Heart left ventricle (tissue), 16 donors: ENCODE measurements around the gene SEC22A. TPM values are rescaled to one million over a fixed set of nuclear protein-coding genes. Genes with fewer than 3 reads are reported as not detected.
A peak's percentile ranks its signal among the peaks of the same experiment; 100 is the strongest.

Source experiments
- ATAC-seq, 4 donors: fragments of 200-7000 bp; cut with Tn5 transposase; one replicate each; pipeline ENCODE4 v1.9.1; 2020 to 2022; ENCODE audit warnings: moderate library complexity in 4 of 4, mild to moderate bottlenecking in 3 of 4, moderate number of reproducible peaks in 1 of 4
- DNase-seq, 5 donors: peaks; one replicate each; pipeline ENCODE4 v3.0.0-alpha.2; 2020
- H3K27ac ChIP-seq, 12 donors: fragments of 200-600 bp; sonication (generic) in 4 of 12; one replicate each; pipeline versions ENCODE4 v1.5.0 to v1.8.0; 2016 to 2022; ENCODE audit warnings: mild to moderate bottlenecking in 2 of 12
- H3K27me3 ChIP-seq, 9 donors: fragments of 200-600 bp; sonication (generic) in 2 of 9; one replicate each; pipeline versions ENCODE4 v1.5.1 to v1.8.0; 2016 to 2022; ENCODE audit warnings: mild to moderate bottlenecking in 3 of 9
- H3K36me3 ChIP-seq, 9 donors: fragments of 200-600 bp; sonication (generic) in 2 of 9; one replicate each; pipeline versions ENCODE4 v1.5.0 to v1.8.0; 2018 to 2022; ENCODE audit warnings: mild to moderate bottlenecking in 2 of 9
- H3K4me1 ChIP-seq, 12 donors: fragments of 200-600 bp; sonication (generic) in 4 of 12; one replicate each; pipeline versions ENCODE4 v1.5.0 to v1.8.0; 2016 to 2022; ENCODE audit warnings: mild to moderate bottlenecking in 3 of 12
- H3K4me3 ChIP-seq, 12 donors: fragments of 200-600 bp; sonication (generic) in 4 of 12; one replicate each; pipeline versions ENCODE4 v1.5.0 to v1.8.0; 2017 to 2022; ENCODE audit warnings: mild to moderate bottlenecking in 9 of 12, moderate library complexity in 4 of 12
- H3K9me3 ChIP-seq, 12 donors: fragments of 200-600 bp; sonication (generic) in 4 of 12; one replicate each; pipeline versions ENCODE4 v1.5.0 to v1.8.0; 2016 to 2022; ENCODE audit warnings: mild to moderate bottlenecking in 1 of 12
- CTCF ChIP-seq, 12 donors: fragments of 200-600 bp; sonication (generic) in 4 of 12; IDR thresholded peaks; one replicate each; pipeline versions ENCODE4 v1.5.0 to v1.8.0; 2018 to 2022; ENCODE audit warnings: antibody characterized with exemption in 12 of 12, mild to moderate bottlenecking in 5 of 12
- POLR2A ChIP-seq, 2 donors: fragments of 450-650 bp; IDR thresholded peaks; one replicate each; pipeline ENCODE4 v1.6.1; 2017; ENCODE audit warnings: antibody characterized with exemption in 2 of 2, mild to moderate bottlenecking in 2 of 2, moderate library complexity in 2 of 2
- WGBS, 4 donors: extraction: QIAGEN DNeasy Blood & Tissue Kit in 2 of 4; methylation state at CpG; one replicate each; pipeline versions ENCODE4 v1.1.5 to v1.1.7; 2013 to 2018; 5-methylcytosine and 5-hydroxymethylcytosine counted together
- intact Hi-C, 10 donors: fragments of 100-400 bp; cut with DNase I; formaldehyde crosslinking; loops; one replicate each; pipeline versions ENCODE4 v1.11.1 to v1.14.2; 2022
- polyA plus RNA-seq, 2 donors: library from polyadenylated mRNA; stranded (reverse); fragments of 200-250 nt; gene quantifications; one replicate each; pipeline ENCODE4 v1.2.3, GENCODE V29; 2013
- total RNA-seq, 9 donors: library from RNA; depleted of rRNA in 2 of 9; stranded (reverse); fragments of >200 nt in 2 of 9; fragmentation: NEBNext Ultra II Directional in 3 of 9; extraction: Animal tissue kit (Norgen Biotek cat#: 25700) in 3 of 9; gene quantifications; one replicate each; pipeline versions ENCODE4 v1.1.0 to v1.2.4, GENCODE V29; 2016 to 2023
- donor health status: ischemic (EF 13 %, LVEDD 7.1; RV severe dilation, severe dysfunction).
- donor health status: healthy with polysubstance abuse.
- donor health status: DM: no; HTN: yes; CAD: no.
- donor health status: DM: no; HTN: no; CAD: no.
- donor health status: ischemic (EF 25% LVEDD 6.9; RV normal size, moderate dysfunction).
- donor health status: ischemic (EF 25% LVEDD 5.7; RV mildly dilated, moderate dysfunction).
- donor health status: healthy.
- donor health status: DM: yes; HTN: yes; CAD: no.
- donor health status: ischemic (EF 35%, LVEDD 5.7; RV mildly dilated, moderate dysfunction).
- donor health status: nonischemic (EF 11% LVEDD 7.7; RV severe dilation, severe dysfunction).
- donor health status: DM: yes; HTN: yes; CAD: no.
- donor health status: PGD.
- donor health status: ischemic (EF 29% LVEDD 5.4; RV normal size, mild dysfunction).
- donor health status: nonischemic (EF 23%, LVEDD 6.1; RV moderate dilation, normal function).

The SEC22A gene
- total and polyA plus RNA-seq, 11 donors: 2.2 to 27.0 (median 10.0) TPM

- intact Hi-C loops: no loop called here
- peaks cover 0 to 2% (median 0%) of the 10 kb centered on the region in 12 donors for H3K9me3 ChIP-seq
- no peak overlapping the region for H3K4me3 ChIP-seq
- no peak overlapping the region for H3K27ac ChIP-seq
- DNase-seq (no peak), ATAC-seq (no peak)
- H3K27me3 ChIP-seq: no peaks in the 10 kb centered on the region
- H3K4me1 ChIP-seq: peaks cover 0 to 12% (median 0%) of the 10 kb centered on the region in 12 donors
- H3K36me3 ChIP-seq: peaks cover 0 to 58% (median 33%) of the 10 kb centered on the region in 9 donors
- WGBS, 4 donors: 71 to 78% (median 77%) methylated on average over 3 of the region's 3 CpGs
- TF ChIP-seq POLR2A (IDR thresholded peaks at IDR 0.05): no peak
- TF ChIP-seq CTCF (IDR thresholded peaks at IDR 0.05): no peak
These were observed 59.9 kb downstream of the SEC22A start for GRCh38 chr3:123261666-123262065.

- peaks cover 0 to 12% (median 0%) of the 10 kb centered on the region in 12 donors for H3K4me1 ChIP-seq
- TF ChIP-seq CTCF (IDR thresholded peaks at IDR 0.05): no peak
- no peak for TF ChIP-seq POLR2A (IDR thresholded peaks at IDR 0.05)
- H3K27ac ChIP-seq: no peak overlapping the region
- WGBS, 4 donors: 91 to 94% (median 91%) methylated on average over 2 of the region's 2 CpGs
- intact Hi-C loops: no loop called here
- no peak for DNase-seq
- H3K27me3 ChIP-seq: no peaks in the 10 kb centered on the region
- H3K4me3 ChIP-seq: no peak overlapping the region
- peaks cover 0 to 5% (median 0%) of the 10 kb centered on the region in 12 donors for H3K9me3 ChIP-seq
- H3K36me3 ChIP-seq: peaks cover 0 to 54% (median 28%) of the 10 kb centered on the region in 9 donors
- no peak for ATAC-seq
These were observed 60.5 kb downstream of the SEC22A start for GRCh38 chr3:123262226-123262625.

GRCh38 chr3:123262868-123263267 is 61.1 kb downstream of the SEC22A start:
- Histone ChIP-seq H3K9me3 (peaks cover 0 to 5% (median 0%) of the 10 kb centered on the region in 12 donors), H3K36me3 (peaks cover 0 to 54% (median 28%) of the 10 kb centered on the region in 9 donors), H3K4me1 (peaks cover 0 to 14% (median 0%) of the 10 kb centered on the region in 12 donors), H3K4me3 (no peak overlapping the region), H3K27me3 (no peaks in the 10 kb centered on the region), H3K27ac (no peak overlapping the region)
- DNase-seq: no peak
- WGBS, 4 donors: 84 to 93% (median 89%) methylated on average over 5 of the region's 5 CpGs
- no peak for TF ChIP-seq POLR2A (IDR thresholded peaks at IDR 0.05)
- no peak for ATAC-seq
- intact Hi-C loops: no loop called here

GRCh38 chr3:123263941-123264340 is 62.2 kb downstream of the SEC22A start:
- TF ChIP-seq CTCF (IDR thresholded peaks at IDR 0.05) (no peak), POLR2A (IDR thresholded peaks at IDR 0.05) (no peak)
- peaks cover 0 to 54% (median 32%) of the 10 kb centered on the region in 9 donors for H3K36me3 ChIP-seq
- DNase-seq (no peak), ATAC-seq (no peak)
- peaks cover 0 to 5% (median 0%) of the 10 kb centered on the region in 12 donors for H3K9me3 ChIP-seq
- no peaks in the 10 kb centered on the region for H3K27me3 ChIP-seq
- no peak overlapping the region for H3K4me3 ChIP-seq
- H3K27ac ChIP-seq: no peak overlapping the region
- peaks cover 0 to 13% (median 0%) of the 10 kb centered on the region in 12 donors for H3K4me1 ChIP-seq
- WGBS, 4 donors: 95 to 98% (median 97%) methylated on average over 2 of the region's 2 CpGs
- intact Hi-C loops: no loop called here

GRCh38 chr3:123267821-123268220 is 66.1 kb downstream of the SEC22A start:
- no peaks in the 10 kb centered on the region for H3K27me3 ChIP-seq
- H3K27ac ChIP-seq: no peak overlapping the region
- DNase-seq: no peak
- 27 to 39% (median 33%) methylated on average over 2 of the region's 2 CpGs for WGBS, 4 donors
- peaks cover 0 to 26% (median 1%) of the 10 kb centered on the region in 12 donors for H3K4me1 ChIP-seq
- peaks cover 0 to 21% (median 11%) of the 10 kb centered on the region in 9 donors for H3K36me3 ChIP-seq
- no peak overlapping the region for H3K4me3 ChIP-seq
- peaks cover 0 to 5% (median 0%) of the 10 kb centered on the region in 12 donors for H3K9me3 ChIP-seq
- TF ChIP-seq CTCF (IDR thresholded peaks at IDR 0.05) (peak in 2 of 12 donors; percentile 7), POLR2A (IDR thresholded peaks at IDR 0.05) (no peak)
- intact Hi-C loops: no loop called here
- ATAC-seq: no peak
